GM12864 (cell line): ENCODE data around the gene NUSAP1.

Experiments used
- DNase-seq: peaks from one replicate; pipeline ENCODE4 v3.0.0-alpha.2; 2011; ENCODE audit warnings: low read depth
- H3K4me3 ChIP-seq: 2 replicates; pipeline ENCODE4 v1.5.1; 2011; ENCODE audit warnings: mild to moderate bottlenecking, low read depth, low read length, control low read depth
- TF ChIP-seq, protein P1 (sequence below): IDR thresholded peaks from 2 replicates; pipeline ENCODE4 v1.5.1; 2011; ENCODE audit warnings: low read depth, mild to moderate bottlenecking, moderate library complexity, low read length, control low read depth, inconsistent platforms; ENCODE audit errors: missing control alignments

NUSAP1 gene

DNA sequence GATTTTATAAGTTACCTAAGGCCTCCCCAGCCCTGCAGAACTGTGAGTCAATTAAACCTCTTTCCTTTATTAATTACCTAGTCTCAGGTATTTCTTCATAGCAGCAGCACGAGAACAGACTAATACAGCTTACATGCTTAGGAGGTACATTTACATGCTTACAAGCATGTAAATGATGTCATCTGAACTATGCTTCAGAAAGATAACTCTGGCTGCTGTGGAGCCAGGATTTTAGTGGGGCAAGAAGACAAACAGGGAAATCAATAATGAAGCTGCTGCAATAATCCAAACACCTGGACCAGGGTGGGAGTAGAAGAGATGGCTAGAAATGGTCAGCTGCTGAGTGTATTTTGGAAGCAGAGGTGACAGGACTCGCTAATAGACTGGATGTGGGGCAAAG is 60.0 kb downstream of the NUSAP1 start:
- H3K4me3 ChIP-seq, result no peak overlapping the region
- TF ChIP-seq, protein P1, sequence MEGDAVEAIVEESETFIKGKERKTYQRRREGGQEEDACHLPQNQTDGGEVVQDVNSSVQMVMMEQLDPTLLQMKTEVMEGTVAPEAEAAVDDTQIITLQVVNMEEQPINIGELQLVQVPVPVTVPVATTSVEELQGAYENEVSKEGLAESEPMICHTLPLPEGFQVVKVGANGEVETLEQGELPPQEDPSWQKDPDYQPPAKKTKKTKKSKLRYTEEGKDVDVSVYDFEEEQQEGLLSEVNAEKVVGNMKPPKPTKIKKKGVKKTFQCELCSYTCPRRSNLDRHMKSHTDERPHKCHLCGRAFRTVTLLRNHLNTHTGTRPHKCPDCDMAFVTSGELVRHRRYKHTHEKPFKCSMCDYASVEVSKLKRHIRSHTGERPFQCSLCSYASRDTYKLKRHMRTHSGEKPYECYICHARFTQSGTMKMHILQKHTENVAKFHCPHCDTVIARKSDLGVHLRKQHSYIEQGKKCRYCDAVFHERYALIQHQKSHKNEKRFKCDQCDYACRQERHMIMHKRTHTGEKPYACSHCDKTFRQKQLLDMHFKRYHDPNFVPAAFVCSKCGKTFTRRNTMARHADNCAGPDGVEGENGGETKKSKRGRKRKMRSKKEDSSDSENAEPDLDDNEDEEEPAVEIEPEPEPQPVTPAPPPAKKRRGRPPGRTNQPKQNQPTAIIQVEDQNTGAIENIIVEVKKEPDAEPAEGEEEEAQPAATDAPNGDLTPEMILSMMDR, result no peak
- DNase-seq, result no peak

DNA sequence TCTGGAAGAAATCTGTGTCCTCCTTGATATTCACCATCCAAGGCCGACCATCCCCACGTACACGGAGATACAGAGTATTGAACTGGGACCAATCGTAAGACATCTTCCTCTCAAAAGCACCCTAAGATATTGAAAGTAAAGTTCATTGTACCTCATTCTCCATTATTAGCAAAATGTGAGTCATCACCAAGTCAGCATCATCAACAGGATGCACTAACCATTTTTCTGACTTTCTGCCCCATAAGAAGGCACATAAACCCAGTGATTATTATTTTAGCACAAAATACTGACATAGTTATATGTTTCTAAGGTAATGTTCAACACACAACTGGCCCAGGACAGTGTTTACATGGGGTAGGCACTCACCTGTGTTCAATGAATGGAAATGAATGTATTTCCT is 62.2 kb downstream of the NUSAP1 start:
- H3K4me3 ChIP-seq, result no peak overlapping the region
- TF ChIP-seq, protein P1, result no peak
- DNase-seq, result no peak

DNA sequence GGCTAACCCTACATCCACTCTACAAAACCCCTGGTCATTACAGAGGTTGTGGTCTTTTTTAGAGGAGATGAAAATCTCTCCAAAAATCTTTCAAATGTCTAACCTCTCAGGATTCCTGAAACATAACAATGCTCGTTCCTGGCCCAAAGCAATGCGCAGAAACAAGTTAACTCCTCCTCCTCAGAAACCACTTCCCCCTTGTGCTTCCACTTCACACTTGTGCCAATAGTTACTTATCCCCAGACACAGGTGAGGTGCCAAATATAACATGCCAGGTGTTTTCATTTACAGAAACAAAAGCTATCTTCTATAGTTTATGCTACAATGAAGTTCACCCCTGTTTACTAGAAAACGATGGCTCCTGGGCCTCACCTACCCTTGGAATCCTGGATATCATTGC is 63.4 kb downstream of the NUSAP1 start:
- no peak for DNase-seq
- TF ChIP-seq, protein P1, result no peak
- H3K4me3 ChIP-seq, result no peak overlapping the region

DNA sequence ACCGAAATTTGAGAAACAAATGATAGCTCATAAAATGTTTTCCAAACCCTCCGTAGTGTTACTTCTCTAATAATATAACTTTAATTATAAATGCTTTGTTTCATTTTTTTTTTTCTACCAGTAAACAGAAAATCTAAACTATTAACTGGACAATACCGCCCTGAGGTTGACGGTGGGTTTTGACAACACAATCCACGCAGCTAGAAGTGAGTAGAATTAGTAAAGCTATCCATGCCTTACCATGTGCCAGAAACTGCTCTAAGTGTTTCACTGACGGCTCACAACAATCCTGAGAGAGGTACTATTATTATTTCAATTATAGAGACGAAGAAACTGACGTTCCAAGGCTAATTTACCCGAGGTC is 69.2 kb downstream of the NUSAP1 start:
- DNase-seq, result no peak
- TF ChIP-seq, protein P1, result no peak
- H3K4me3 ChIP-seq, result peak overlapping the region; percentile 98

DNA sequence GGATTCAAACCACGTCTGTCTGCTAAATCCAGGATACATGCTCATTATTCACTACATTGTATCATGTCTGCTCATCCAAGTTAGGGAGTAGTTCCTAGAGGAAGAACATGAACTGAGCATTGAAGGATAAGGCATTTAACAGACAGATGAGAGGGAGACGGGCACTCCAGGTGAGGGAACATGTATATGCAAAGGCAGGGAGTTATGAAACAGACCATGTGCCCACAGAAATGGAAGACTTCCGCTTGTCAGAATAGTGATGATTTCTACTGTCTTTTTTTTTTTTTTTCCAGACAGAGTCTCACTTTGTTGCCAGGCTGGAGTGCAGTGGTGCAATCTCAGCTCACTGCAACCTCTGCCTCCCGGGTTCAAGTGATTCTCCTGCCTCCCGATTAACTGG is 74.7 kb downstream of the NUSAP1 start:
- TF ChIP-seq, protein P1, result no peak
- no peak for DNase-seq
- no peak overlapping the region for H3K4me3 ChIP-seq

DNA sequence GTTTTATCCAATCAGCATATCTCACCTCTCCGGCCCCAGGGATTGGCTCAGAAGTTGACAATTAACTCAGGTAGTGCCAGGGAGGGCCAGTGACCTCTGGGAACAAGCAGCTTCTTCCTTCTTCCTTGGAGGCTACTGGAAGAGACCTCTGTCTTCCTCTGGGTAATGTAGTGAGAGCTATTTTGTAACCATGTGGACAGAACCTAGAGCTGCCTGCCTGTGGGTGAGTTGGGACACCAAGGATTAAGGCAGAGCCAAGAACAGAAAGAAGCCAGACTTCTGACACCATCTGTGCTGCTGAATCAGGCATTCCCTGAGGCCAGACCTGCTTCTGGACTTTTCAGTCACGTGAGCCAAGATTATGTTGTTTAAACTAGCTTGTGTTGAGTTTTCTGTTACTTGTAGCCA is 75.6 kb downstream of the NUSAP1 start:
- TF ChIP-seq, protein P1, result no peak
- no peak overlapping the region for H3K4me3 ChIP-seq
- no peak for DNase-seq

DNA sequence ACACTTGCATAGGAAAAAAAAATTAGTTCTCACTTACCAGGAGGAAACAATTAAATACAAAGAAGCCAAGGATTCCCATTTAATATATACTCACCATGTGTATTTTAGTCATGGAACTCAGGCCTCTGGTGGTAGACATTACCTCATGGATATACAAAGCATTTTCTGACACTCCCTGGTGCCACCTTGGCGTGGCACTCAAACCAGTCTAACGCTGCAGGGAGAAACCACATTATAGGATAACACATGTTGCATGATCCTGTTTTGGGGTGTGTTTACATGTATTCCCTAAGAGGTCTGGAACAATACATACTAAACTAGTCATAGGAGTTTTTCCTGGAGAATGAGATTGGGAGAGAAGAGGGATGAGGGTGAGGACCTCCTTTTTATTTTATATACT is 78.3 kb downstream of the NUSAP1 start:
- H3K4me3 ChIP-seq, result no peak overlapping the region
- TF ChIP-seq, protein P1, result no peak
- DNase-seq, result no peak
